ENCODE measurements around the gene F11.

- no peak for TF ChIP-seq POLR2A (IDR thresholded peaks at IDR 0.05)
- no peak for TF ChIP-seq CTCF (IDR thresholded peaks at IDR 0.05)
- TF ChIP-seq EP300 (IDR thresholded peaks at IDR 0.05) = no peak
Measured at GRCh38 chr4:186226521-186227189, 39.3 kb upstream of the F11 start.
